AG10803 (cell line): ENCODE measurements around the gene SCYGR3.

ENCODE experiments used
- DNase-seq: peaks from one replicate; pipeline ENCODE4 v3.0.0; 2010; ENCODE audit warnings: low read depth
- H3K4me3 ChIP-seq: 2 replicates; pipeline ENCODE4 v1.5.1; 2011; ENCODE audit warnings: mild to moderate bottlenecking, low read length, control low read depth
- TF ChIP-seq, protein P1 (sequence below): conservative IDR thresholded peaks from 2 replicates; pipeline ENCODE4 v1.5.1; 2011; ENCODE audit warnings: mild to moderate bottlenecking, low read length, control low read depth, inconsistent platforms

Gene SCYGR3

DNA sequence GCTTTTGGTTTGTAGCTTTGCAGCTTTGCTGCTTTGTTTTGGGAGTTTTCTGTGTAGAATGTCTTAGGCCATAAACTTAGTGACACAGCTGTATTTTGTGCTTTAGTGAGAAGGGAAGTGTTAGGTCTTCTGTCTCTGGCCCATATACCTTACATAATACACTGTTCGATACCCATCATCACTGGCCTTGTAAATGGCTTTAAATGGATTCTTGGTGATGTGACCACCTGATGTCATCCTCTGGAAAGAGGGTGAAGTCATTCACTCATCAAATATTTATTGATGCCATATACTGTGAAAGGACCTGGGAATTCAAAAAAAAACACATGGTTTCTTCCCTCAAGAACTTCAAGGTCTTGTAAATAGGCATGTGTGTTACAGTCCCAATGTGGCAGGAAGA, 34.8 kb downstream of the SCYGR3 start:
- H3K4me3 ChIP-seq, result no peak overlapping the region
- DNase-seq, result no peak
- TF ChIP-seq, protein P1, sequence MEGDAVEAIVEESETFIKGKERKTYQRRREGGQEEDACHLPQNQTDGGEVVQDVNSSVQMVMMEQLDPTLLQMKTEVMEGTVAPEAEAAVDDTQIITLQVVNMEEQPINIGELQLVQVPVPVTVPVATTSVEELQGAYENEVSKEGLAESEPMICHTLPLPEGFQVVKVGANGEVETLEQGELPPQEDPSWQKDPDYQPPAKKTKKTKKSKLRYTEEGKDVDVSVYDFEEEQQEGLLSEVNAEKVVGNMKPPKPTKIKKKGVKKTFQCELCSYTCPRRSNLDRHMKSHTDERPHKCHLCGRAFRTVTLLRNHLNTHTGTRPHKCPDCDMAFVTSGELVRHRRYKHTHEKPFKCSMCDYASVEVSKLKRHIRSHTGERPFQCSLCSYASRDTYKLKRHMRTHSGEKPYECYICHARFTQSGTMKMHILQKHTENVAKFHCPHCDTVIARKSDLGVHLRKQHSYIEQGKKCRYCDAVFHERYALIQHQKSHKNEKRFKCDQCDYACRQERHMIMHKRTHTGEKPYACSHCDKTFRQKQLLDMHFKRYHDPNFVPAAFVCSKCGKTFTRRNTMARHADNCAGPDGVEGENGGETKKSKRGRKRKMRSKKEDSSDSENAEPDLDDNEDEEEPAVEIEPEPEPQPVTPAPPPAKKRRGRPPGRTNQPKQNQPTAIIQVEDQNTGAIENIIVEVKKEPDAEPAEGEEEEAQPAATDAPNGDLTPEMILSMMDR, result no peak

DNA sequence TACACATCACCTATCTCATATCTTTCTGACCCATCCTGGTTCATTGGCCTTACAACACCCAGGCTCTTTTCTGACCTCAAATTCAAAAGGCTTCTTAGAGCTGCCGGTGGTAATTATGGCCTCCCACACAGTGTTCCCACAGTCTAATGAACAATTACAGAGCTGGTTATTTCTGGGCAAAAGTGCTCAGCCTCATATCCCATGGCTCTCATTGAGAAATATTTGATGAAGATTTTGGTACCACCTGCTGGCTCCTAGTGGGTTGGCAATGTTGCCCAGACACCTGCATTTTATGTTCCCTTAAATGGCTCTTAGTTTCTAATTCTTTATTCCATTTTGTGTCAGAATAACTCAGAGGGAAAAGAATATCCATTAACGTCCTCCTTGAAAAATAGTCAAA, 36.0 kb downstream of the SCYGR3 start:
- no peak for DNase-seq
- no peak overlapping the region for H3K4me3 ChIP-seq
- TF ChIP-seq, protein P1, result no peak

DNA sequence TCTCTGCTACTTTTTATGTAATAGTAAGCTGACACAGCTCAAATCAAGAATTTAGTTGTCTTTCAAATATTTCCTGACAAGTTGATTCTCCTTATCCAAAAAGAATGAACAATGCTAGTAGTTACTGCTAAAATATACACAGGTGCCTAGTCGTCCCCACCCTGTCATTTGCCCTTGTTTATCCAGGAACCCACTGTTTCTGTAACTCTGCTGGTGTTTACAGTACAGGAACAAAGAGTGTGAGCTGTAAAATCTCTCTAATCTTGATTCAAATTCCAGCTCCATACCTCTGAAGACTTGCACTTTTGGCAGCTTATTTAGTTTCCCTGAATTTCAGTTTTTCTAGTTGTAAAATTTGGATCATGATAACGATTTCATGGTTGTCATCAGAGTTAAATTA, 37.1 kb downstream of the SCYGR3 start:
- H3K4me3 ChIP-seq, result no peak overlapping the region
- DNase-seq, result no peak
- TF ChIP-seq, protein P1, result no peak

DNA sequence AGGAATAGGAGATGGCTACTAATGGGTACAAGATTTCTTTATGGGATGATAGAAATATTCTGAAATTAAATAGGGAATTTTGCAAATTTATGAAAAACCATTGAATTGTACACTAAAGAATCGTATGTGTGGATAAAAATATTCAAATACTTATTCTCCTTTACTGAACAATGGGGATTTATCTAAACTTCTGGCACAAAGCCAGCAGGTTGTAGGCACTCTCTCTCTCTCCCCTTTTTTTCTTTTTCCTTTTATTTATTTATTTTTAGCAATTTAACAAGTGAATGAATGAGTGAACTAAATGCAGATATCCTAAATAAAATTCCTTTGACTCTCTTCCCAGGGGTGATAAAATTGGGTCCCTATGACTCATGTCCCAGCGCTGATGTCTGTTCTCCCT, 37.8 kb downstream of the SCYGR3 start:
- H3K4me3 ChIP-seq, result no peak overlapping the region
- no peak for DNase-seq
- TF ChIP-seq, protein P1, result no peak

DNA sequence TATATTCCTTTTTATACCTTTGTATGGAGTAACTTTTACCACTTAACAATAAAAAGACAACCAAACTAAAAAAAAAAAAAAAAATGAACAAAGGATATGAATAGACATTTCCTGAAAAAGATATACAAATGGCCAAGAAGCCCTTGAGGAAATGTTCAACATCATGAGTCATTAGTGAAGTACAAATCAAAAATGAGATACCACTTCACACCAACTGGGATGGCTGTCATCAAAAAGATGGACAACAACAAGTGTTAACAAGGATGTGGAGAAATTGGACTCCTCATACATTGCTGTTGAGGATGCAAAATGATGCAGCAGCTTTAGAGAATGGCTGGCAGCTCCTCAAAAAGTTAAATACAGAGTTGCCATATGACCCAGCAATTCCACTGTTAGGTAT, 38.5 kb downstream of the SCYGR3 start:
- DNase-seq, result no peak
- TF ChIP-seq, protein P1, result no peak
- H3K4me3 ChIP-seq, result no peak overlapping the region

DNA sequence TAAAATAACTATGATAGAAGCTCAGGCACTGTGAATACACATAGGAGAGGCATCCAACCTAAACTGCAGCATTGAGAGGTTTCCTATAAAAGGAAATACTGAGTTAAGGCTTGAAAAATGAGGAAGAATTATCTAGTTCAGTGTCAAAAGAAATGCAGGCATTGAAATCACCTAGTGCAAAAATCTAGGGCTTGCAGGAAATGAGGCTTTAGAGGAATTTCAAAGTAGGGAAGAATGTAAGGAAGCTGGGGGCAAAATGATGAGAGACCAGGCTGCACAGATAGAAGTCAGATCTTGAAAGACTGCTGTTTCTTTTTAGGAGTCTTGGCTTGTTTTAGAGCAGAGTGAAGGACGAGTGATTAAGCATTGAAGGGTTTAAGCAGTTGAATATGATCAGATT, 44.0 kb downstream of the SCYGR3 start:
- TF ChIP-seq, protein P1, result no peak
- H3K4me3 ChIP-seq, result no peak overlapping the region
- DNase-seq, result no peak

DNA sequence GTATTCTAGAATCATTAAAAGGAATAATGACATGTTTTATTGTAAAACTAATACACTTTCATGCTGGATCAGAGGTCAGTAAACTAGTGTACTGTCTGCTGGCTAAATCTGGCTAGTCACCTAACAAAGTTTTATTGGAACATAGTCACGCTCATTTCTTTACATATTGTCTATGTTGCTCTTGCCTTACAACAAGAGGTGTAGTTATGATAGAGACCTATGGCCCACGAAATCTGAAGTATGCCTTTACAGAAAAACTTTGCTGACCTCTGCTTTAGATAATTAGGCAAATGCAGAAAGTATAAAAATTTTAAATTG, 45.8 kb downstream of the SCYGR3 start:
- TF ChIP-seq, protein P1, result no peak
- no peak for DNase-seq
- H3K4me3 ChIP-seq, result no peak overlapping the region
